BE2C (cell line): Measurements from ENCODE around the gene RGS6.

Experiments used
- DNase-seq: peaks from one replicate; pipeline ENCODE4 v3.0.0-alpha.2; 2020
- H3K27me3 ChIP-seq: fragments of 250-450 bp; sonication (Bioruptor Pico); 2 replicates; pipeline ENCODE4 v1.5.1; 2020; ENCODE audit warnings: mild to moderate bottlenecking
- H3K36me3 ChIP-seq: fragments of 250-450 bp; sonication (Bioruptor Pico); 2 replicates; pipeline ENCODE4 v1.5.1; 2020; ENCODE audit warnings: mild to moderate bottlenecking
- H3K4me1 ChIP-seq: fragments of 250-450 bp; sonication (Bioruptor Pico); 2 replicates; pipeline ENCODE4 v1.5.1; 2020
- H3K4me3 ChIP-seq: 2 replicates; pipeline ENCODE4 v1.5.1; 2011; ENCODE audit warnings: low read depth, low read length
- H3K9me3 ChIP-seq: fragments of 250-450 bp; sonication (Bioruptor Pico); 2 replicates; pipeline ENCODE4 v1.5.1; 2020
- TF ChIP-seq, protein P1 (sequence below): IDR thresholded peaks from 2 replicates; pipeline ENCODE4 v1.5.1; 2012; ENCODE audit warnings: mild to moderate bottlenecking, low read depth, low read length

The RGS6 gene

DNA sequence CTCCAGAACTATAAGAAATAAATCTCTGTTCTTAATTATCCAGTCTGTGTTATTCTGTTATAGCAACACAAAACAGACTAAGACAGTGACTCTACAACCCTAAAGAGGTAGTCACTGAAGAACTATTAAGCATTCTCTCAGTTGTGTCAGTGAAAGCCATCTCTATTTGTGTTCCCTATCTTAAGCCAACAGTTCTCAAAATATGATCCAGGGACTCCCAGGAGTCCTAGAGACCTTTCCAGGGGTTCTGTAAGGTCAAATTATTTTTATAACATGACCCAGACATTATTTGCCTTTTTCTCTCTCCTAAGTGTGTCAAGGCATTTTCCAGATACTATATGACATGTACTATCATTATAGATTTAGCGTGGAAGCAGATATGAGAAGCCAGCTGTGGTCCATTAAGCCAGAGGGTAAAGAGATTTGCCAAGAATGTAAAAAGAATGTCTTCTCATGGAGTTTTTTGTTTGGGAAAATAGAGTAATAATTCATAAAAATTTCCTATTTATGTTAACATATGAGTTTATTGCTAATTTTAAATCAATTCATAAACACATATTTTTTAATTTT lies 315.8 kb downstream of the RGS6 start:
- no peak for DNase-seq
- TF ChIP-seq, protein P1, sequence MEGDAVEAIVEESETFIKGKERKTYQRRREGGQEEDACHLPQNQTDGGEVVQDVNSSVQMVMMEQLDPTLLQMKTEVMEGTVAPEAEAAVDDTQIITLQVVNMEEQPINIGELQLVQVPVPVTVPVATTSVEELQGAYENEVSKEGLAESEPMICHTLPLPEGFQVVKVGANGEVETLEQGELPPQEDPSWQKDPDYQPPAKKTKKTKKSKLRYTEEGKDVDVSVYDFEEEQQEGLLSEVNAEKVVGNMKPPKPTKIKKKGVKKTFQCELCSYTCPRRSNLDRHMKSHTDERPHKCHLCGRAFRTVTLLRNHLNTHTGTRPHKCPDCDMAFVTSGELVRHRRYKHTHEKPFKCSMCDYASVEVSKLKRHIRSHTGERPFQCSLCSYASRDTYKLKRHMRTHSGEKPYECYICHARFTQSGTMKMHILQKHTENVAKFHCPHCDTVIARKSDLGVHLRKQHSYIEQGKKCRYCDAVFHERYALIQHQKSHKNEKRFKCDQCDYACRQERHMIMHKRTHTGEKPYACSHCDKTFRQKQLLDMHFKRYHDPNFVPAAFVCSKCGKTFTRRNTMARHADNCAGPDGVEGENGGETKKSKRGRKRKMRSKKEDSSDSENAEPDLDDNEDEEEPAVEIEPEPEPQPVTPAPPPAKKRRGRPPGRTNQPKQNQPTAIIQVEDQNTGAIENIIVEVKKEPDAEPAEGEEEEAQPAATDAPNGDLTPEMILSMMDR: no peak
- peaks cover 7% of the 10 kb centered on the region for H3K27me3 ChIP-seq

DNA sequence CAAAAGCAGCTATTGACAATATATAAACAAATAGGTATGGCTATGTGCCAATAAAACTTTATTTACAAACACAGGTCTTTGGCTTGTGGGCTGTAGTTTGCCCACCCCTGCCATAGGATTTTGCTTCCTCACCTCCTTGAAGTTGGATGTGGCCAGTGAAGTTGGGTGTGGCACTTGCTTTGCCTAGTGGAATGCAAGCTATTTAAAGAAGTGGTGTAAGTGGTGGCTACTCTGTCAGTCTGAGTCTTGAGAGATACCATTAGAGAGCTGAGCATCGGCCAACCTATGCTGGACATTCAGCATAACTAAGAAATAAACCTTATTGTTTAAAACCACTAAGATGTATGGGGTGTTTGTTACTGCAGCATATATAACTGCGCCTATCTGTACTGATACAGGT lies 321.3 kb downstream of the RGS6 start:
- H3K36me3 ChIP-seq: no peaks in the 10 kb centered on the region
- H3K4me3 ChIP-seq: no peak overlapping the region
- H3K27me3 ChIP-seq: no peaks in the 10 kb centered on the region
- no peak for DNase-seq
- H3K4me1 ChIP-seq: no peaks in the 10 kb centered on the region
- no peaks in the 10 kb centered on the region for H3K9me3 ChIP-seq
- TF ChIP-seq, protein P1: no peak

More for the DNA sequence above, 315.8 kb downstream of the RGS6 start:
- Histone ChIP-seq H3K36me3 (no peaks in the 10 kb centered on the region), H3K9me3 (no peaks in the 10 kb centered on the region), H3K4me3 (no peak overlapping the region), H3K4me1 (no peaks in the 10 kb centered on the region)

DNA sequence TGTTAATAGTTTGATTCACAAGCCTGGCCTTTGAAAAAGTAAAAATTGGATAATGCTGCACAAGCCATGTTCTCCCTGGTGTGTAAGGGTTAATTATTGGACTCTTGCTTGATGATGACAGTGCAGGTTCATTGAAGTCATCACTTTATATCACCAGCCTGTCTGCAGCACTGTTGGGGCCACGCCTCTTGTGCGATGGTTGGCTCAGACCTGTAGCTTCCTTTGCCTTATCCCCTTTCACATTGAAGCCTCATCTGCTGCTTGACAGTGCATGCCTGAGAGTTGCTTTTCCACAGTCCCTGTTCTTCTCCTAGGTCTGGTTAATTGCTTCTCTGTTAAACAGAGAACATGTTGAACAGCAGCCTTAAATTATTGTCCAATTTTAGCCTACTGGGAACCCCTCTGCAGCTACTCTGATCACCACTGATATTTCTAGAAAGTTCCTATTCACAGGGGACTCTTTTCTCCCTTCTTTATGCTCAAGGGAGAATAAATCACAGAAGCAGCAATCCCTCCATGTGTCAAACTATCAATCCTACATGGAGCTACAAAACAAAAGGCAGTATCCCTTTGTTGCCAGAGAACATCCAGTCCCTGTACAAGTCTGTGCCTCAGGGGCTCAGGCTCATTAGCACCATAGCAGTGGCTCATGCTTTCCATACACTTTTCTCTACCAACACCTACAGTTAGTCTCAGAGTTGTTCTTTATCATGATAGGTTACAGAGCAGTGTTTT lies 322.1 kb downstream of the RGS6 start:
- no peak overlapping the region for H3K4me3 ChIP-seq
- no peaks in the 10 kb centered on the region for H3K36me3 ChIP-seq
- no peak for DNase-seq
- TF ChIP-seq, protein P1: no peak
- H3K27me3 ChIP-seq: no peaks in the 10 kb centered on the region
- H3K4me1 ChIP-seq: no peaks in the 10 kb centered on the region
- H3K9me3 ChIP-seq: no peaks in the 10 kb centered on the region

GRCh38 chr14:72254937-72255472 lies 322.8 kb downstream of the RGS6 start:
- Histone ChIP-seq H3K9me3 (no peaks in the 10 kb centered on the region), H3K27me3 (no peaks in the 10 kb centered on the region), H3K4me3 (no peak overlapping the region), H3K4me1 (no peaks in the 10 kb centered on the region), H3K36me3 (no peaks in the 10 kb centered on the region)
- TF ChIP-seq, protein P1: no peak
- DNase-seq: no peak

DNA sequence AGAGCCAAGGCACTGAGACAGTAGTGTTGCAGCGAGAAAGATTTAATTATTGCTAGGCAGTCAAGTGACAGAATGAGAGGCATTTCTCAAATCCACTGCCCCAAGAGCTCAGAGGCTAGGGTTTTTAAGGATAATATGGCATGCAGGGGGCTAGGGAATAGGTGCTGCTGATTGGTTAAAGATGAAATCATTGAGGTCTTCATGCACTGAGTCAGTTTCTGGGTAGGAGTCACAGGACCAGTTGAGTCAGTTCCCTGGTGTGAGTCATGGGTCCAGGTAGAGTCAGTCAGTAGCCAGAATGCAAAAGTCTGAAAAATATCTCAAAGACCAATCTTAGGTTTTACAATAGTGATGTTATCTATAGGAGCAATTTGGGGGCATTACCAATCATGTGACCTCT lies 323.8 kb downstream of the RGS6 start:
- H3K27me3 ChIP-seq: no peaks in the 10 kb centered on the region
- DNase-seq: no peak
- no peak overlapping the region for H3K4me3 ChIP-seq
- TF ChIP-seq, protein P1: no peak
- H3K9me3 ChIP-seq: no peaks in the 10 kb centered on the region
- no peaks in the 10 kb centered on the region for H3K4me1 ChIP-seq
- H3K36me3 ChIP-seq: no peaks in the 10 kb centered on the region

DNA sequence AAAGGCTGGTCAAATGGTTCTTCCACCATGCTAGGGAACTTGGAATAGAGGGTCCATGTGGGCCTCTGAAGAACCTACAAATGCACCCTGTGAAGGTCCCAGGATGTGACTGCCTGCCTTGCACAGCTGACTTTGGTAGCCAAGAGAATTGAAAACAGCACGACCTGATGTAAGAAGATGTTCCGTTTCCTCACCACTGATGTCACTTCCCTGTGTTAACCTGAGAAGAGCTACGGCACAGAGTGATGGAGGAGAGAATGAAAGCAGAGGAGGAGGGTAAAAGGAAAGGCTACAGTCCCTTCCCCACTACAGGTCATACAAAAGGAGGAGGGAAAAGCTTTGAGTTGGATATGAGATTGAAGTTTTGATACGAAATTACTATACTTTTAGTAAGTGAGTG lies 328.8 kb downstream of the RGS6 start:
- no peak for DNase-seq
- no peak overlapping the region for H3K4me3 ChIP-seq
- H3K9me3 ChIP-seq: no peaks in the 10 kb centered on the region
- TF ChIP-seq, protein P1: no peak
- H3K27me3 ChIP-seq: no peaks in the 10 kb centered on the region
- H3K4me1 ChIP-seq: no peaks in the 10 kb centered on the region
- H3K36me3 ChIP-seq: no peaks in the 10 kb centered on the region
